GM12872 (cell line): ENCODE data around the gene PELO.

ENCODE experiments used
- TF ChIP-seq, protein P1 (sequence below): IDR thresholded peaks from 3 replicates; pipeline ENCODE4 v1.5.1; 2011; ENCODE audit warnings: low read depth, mild to moderate bottlenecking, low read length, moderate library complexity; ENCODE audit not compliant: insufficient read depth

PELO gene

DNA sequence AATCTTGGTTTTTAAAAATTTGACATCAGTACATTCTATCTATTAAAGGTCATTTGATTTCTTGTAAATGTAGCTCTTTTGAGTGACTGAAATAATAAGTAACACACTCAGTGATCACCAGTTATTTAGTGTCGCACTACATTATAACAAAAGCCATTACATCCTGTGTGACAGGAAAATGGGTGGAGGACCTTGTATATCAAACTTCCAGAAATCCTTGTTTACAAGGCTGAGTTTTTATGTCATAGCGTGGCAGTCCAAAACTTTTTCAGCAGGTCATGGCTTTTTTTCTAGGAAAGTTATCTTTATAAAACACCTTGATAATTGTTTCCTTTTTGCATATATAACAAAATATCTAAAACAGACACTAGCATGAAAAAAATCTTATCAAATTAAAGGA is 14.4 kb upstream of the PELO start:
- TF ChIP-seq, protein P1, sequence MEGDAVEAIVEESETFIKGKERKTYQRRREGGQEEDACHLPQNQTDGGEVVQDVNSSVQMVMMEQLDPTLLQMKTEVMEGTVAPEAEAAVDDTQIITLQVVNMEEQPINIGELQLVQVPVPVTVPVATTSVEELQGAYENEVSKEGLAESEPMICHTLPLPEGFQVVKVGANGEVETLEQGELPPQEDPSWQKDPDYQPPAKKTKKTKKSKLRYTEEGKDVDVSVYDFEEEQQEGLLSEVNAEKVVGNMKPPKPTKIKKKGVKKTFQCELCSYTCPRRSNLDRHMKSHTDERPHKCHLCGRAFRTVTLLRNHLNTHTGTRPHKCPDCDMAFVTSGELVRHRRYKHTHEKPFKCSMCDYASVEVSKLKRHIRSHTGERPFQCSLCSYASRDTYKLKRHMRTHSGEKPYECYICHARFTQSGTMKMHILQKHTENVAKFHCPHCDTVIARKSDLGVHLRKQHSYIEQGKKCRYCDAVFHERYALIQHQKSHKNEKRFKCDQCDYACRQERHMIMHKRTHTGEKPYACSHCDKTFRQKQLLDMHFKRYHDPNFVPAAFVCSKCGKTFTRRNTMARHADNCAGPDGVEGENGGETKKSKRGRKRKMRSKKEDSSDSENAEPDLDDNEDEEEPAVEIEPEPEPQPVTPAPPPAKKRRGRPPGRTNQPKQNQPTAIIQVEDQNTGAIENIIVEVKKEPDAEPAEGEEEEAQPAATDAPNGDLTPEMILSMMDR = no peak

DNA sequence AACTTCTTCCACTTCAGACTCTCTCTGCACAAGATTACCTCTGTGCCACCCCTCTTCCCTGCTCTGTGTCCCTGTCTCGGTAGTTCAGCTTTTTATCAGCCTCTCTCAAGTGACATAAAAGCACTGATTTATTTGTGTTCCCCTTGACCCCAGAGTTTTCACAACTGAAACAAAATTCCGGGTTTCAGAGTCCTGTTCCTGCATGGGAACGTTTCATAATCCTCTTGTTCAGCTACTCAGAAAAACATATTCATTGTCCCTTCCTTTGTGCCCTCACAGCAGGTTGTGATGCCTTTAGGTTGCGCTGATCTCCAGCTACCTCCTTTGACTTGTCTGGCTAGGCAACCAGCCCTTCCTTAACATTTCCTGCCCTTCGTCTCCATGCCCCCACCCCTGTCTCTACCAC is 13.7 kb upstream of the PELO start:
- TF ChIP-seq, protein P1 = no peak

DNA sequence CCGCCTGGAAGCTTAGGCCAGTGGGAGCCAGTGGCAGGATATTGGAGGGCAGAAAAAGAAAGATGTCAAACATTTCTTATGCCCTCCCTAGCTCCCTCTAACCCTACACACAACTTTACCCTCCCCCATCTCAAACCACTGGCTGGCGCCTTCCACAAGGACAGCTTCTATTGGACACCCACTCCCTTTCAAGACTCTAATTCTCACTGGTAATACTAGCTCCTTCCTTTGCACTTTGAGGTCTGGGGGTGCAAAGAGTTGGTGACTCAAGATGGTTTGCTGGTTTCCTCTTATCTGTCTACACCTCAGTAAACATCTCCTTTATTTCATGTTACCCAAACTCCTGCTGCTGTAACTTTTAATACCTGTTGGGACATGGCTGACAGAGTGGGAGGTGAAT is 11.6 kb upstream of the PELO start:
- TF ChIP-seq, protein P1 = no peak

DNA sequence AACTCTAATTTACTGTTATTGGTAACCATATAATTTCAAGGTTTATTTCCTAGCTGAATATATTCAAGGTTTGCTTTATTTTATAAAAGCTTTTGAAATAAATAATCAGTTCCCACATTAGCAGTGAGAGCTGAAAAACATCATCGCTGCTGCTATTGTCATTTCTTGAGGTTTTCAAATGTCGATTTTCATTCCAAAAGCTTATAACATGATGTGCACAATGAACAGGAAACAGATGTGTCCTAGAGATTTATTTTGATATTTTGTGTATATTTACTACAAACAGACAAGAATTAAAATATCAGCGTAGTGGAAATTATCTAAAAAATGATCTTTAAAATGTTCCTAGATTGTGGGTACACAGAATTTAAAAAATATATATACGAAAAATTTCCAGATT is 10.5 kb upstream of the PELO start:
- TF ChIP-seq, protein P1 = no peak

DNA sequence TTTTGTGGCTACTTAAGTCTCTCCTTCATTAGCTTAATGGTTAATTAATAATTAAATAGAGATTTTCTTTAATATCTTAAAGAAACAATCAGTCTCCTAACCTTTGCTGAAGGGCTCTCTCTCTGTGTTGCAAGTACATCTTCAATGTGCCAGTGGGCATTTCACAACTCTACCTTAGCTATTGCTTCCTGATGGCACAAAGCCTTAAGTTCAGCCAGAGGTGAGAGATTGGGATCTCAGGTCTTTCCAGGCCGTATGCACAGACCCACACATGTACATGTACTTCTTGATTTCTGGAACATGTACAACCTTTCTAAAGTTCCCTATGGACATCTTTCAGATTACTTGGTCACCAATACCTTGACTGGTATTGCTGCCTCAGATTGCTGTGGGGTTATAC is 8.9 kb upstream of the PELO start:
- TF ChIP-seq, protein P1 = no peak

DNA sequence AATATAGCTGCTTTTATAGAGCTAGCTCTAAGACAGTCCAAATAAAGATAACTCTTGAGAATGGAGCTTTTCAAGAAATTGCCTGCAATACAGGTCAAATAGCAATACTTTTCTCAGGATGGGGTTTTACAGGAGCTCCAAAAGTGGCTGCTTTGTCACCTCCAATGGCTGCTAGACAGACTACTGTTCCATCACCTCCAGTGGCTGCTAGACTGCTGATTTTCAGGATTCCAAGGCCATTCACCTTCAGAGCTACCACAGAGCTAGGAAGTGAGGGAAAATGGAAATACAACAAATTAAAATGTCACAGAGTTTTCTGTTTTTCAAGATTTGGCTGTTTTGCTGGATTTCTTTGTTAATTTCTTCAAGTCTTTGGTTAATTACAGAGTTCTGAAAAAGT is 8.5 kb upstream of the PELO start:
- TF ChIP-seq, protein P1 = no peak

DNA sequence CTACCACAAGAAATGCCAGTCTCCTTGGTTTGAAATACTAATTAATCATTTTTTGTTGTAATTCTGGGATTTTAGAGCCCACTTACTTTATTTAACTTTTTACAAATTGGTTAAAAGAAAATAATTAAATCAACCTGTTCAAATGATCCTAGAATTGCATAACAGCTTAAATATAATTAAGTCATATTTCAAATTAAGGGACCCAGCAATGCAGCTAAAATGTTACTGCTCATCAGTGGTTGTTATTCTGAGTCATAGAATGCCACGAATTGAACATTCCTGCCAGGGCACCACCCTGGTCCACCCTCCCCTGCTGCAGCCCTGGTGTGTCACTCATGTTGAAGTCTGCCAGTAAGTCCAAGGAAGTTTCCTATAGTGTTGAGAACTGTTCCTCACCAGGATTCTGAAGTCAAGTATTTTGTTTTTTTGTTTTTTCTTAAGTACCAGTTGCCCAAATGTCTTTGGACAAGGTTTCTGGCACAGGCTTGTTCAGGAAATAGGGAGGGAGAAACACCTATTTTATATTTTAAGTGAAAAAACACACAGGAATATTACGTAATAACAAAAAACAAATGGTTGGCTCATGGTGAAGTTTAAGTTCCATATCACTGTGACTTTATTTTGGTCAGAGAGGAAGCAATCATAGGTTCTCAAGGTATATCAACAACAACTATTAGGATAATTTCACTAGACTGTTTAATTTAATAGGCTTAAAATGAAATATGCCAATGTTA is 4.3 kb upstream of the PELO start:
- TF ChIP-seq, protein P1 = no peak
